HEK293 (cell line): ENCODE measurements around the gene MUC5AC.

Experiments used
- CTCF ChIP-seq: fragments of 450-650 bp; formaldehyde crosslinking; IDR thresholded peaks from 2 replicates; pipeline ENCODE4 v1.5.1; 2016; ENCODE audit warnings: missing biosample characterization, missing genetic modification characterization
- PRDM10 ChIP-seq: fragments of 450-650 bp; formaldehyde crosslinking; IDR thresholded peaks from 2 replicates; pipeline ENCODE4 v1.5.1; 2016; ENCODE audit warnings: missing biosample characterization, missing genetic modification characterization
- ZBTB21 ChIP-seq: fragments of 450-650 bp; formaldehyde crosslinking; IDR thresholded peaks from 2 replicates; pipeline ENCODE4 v1.5.1; 2017; ENCODE audit warnings: missing biosample characterization, missing genetic modification characterization
- ZBTB8A ChIP-seq: fragments of 450-650 bp; formaldehyde crosslinking; IDR thresholded peaks from 2 replicates; pipeline ENCODE4 v1.5.1; 2016; ENCODE audit warnings: missing biosample characterization, missing genetic modification characterization
- ZFP37 ChIP-seq: fragments of 450-650 bp; formaldehyde crosslinking; IDR thresholded peaks from 2 replicates; pipeline ENCODE4 v1.5.1; 2016; ENCODE audit warnings: missing biosample characterization, missing genetic modification characterization
- ZNF133 ChIP-seq: fragments of 450-650 bp; formaldehyde crosslinking; IDR thresholded peaks from 2 replicates; pipeline ENCODE4 v1.5.1; 2016; ENCODE audit warnings: missing biosample characterization, missing genetic modification characterization
- ZNF146 ChIP-seq: fragments of 450-650 bp; formaldehyde crosslinking; IDR thresholded peaks from 2 replicates; pipeline ENCODE4 v1.5.1; 2016; ENCODE audit warnings: missing biosample characterization, missing genetic modification characterization
- ZNF350 ChIP-seq: fragments of 450-650 bp; formaldehyde crosslinking; IDR thresholded peaks from 2 replicates; pipeline ENCODE4 v1.5.0; 2017; ENCODE audit warnings: missing biosample characterization, mild to moderate bottlenecking, missing genetic modification characterization
- ZNF416 ChIP-seq: fragments of 450-650 bp; formaldehyde crosslinking; IDR thresholded peaks from 2 replicates; pipeline ENCODE4 v1.5.1; 2016; ENCODE audit warnings: missing biosample characterization, missing genetic modification characterization
- ZNF629 ChIP-seq: fragments of 450-650 bp; formaldehyde crosslinking; IDR thresholded peaks from 2 replicates; pipeline ENCODE4 v1.5.1; 2017; ENCODE audit warnings: missing biosample characterization, missing genetic modification characterization
- ZNF747 ChIP-seq: fragments of 450-650 bp; formaldehyde crosslinking; IDR thresholded peaks from 2 replicates; pipeline ENCODE4 v1.5.1; 2016; ENCODE audit warnings: missing biosample characterization, missing genetic modification characterization
- ZNF768 ChIP-seq: fragments of 450-650 bp; formaldehyde crosslinking; IDR thresholded peaks from 2 replicates; pipeline ENCODE4 v1.5.1; 2018; ENCODE audit warnings: missing biosample characterization, mild to moderate bottlenecking, missing genetic modification characterization

DNA sequence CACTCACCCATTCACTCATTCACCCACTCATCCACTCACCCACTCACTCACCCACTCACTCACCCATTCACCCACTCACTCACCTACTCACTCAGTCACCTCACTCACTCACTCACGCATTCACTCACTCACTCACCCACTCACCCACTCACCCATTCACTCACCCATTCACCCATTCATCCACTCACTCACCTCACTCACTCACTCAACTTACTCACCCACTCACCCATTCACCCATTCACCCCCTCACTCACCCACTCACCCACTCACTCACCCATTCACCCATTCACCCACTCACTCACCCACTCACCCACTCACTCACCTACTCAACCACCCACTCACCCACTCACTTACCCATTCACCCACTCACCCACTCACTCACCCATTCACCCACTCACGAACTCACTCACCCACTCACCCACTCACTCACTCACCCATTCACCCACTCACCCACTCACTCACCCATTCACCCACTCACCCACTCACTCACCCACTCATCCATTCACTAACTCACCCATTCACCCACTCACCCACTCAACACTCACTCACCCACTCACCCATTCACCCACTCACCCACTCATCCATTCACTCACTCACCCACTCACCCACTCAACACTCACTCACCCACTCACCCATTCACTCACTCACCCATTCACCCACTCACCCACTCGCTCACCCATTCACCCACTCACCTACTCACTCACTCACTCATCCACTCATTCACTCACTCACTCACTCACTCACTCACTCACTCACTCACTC is 13.7 kb downstream of the MUC5AC start:
- no peak for TF ChIP-seq CTCF (tag by site-specific recombination)
- no peak for TF ChIP-seq ZNF768 (tag by site-specific recombination)
- no peak for TF ChIP-seq ZBTB21
- TF ChIP-seq ZNF146, result no peak
- no peak for TF ChIP-seq ZNF416 (tag by site-specific recombination)
- TF ChIP-seq PRDM10 (tag by site-specific recombination), result no peak
- TF ChIP-seq ZNF747 (tag by site-specific recombination), result no peak
- no peak for TF ChIP-seq ZNF133 (tag by site-specific recombination)
- no peak for TF ChIP-seq ZBTB8A (tag by site-specific recombination)
- no peak for TF ChIP-seq ZNF350
- no peak for TF ChIP-seq ZNF629
- TF ChIP-seq ZFP37 (tag by site-specific recombination), result no peak
